Fibroblast of villous mesenchyme (primary cell): Measurements from ENCODE around the gene MAPKAPK5. TPM values are rescaled to one million over a fixed set of nuclear protein-coding genes. Genes with fewer than 3 reads are reported as not detected.
"Not testable (repeated sequence)": the region's sequence is repeated elsewhere in the genome, so short reads cannot be mapped to it uniquely, and the experiment has no call there.

Source experiments
- DNase-seq: peaks from one replicate; pipeline ENCODE4 v3.0.0-alpha.2; 2010; ENCODE audit warnings: low read depth
- H3K4me3 ChIP-seq: 2 replicates; pipeline ENCODE4 v1.5.1; 2011; ENCODE audit warnings: low read depth, mild to moderate bottlenecking, low read length
- total RNA-seq: library from RNA; depleted of rRNA; stranded (reverse); fragments of >200 nt; gene quantifications from 2 replicates; pipeline ENCODE4 v1.2.3, GENCODE V29; 2012
- TF ChIP-seq, protein P1 (sequence below): IDR thresholded peaks from 2 replicates; pipeline ENCODE4 v1.5.1; 2012; ENCODE audit warnings: low read depth, mild to moderate bottlenecking, low read length; ENCODE audit not compliant: insufficient read depth

Gene MAPKAPK5
- total RNA-seq, 1 donor: 32.4 TPM

DNA sequence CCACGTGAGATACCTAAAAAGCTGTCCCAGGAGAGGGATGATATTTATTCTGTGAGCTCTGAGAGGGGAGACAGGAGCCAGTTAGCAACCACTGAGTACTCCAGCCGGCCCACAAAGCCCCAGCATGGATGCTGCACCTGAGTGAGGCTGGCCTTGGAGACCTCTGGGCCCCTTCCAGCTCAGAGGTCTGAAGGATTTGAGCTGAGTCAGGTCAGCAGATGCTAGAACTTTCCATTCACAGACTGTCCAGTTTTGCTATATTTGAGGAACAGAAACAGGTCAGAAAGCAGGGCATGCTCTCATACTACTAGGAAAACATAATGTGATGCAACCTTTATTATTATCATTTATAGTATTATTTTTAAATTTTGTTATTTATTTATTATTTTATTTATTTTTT is 15.0 kb upstream of the MAPKAPK5 start:
- no peak for DNase-seq
- no peak overlapping the region for H3K4me3 ChIP-seq
- TF ChIP-seq, protein P1, sequence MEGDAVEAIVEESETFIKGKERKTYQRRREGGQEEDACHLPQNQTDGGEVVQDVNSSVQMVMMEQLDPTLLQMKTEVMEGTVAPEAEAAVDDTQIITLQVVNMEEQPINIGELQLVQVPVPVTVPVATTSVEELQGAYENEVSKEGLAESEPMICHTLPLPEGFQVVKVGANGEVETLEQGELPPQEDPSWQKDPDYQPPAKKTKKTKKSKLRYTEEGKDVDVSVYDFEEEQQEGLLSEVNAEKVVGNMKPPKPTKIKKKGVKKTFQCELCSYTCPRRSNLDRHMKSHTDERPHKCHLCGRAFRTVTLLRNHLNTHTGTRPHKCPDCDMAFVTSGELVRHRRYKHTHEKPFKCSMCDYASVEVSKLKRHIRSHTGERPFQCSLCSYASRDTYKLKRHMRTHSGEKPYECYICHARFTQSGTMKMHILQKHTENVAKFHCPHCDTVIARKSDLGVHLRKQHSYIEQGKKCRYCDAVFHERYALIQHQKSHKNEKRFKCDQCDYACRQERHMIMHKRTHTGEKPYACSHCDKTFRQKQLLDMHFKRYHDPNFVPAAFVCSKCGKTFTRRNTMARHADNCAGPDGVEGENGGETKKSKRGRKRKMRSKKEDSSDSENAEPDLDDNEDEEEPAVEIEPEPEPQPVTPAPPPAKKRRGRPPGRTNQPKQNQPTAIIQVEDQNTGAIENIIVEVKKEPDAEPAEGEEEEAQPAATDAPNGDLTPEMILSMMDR: no peak

DNA sequence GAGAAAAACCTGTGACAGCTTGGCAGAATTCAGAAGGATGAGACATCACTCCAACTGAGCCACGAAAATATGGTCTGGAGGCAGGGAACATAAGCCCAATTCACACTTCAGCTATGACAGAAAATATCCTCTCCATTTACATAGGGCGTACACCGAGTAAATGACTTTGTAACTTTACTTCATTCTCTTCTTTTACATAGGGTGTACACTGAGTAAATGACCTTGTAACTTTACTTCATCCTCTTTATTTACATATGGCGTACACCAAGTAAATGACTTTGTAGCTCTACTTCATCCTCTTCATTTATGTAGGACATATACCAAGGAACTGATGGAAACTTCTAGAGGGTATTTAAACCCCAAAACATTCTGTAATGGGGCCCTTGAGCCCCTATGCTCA is 14.1 kb upstream of the MAPKAPK5 start:
- DNase-seq: no peak
- TF ChIP-seq, protein P1: no peak
- H3K4me3 ChIP-seq: no peak overlapping the region

DNA sequence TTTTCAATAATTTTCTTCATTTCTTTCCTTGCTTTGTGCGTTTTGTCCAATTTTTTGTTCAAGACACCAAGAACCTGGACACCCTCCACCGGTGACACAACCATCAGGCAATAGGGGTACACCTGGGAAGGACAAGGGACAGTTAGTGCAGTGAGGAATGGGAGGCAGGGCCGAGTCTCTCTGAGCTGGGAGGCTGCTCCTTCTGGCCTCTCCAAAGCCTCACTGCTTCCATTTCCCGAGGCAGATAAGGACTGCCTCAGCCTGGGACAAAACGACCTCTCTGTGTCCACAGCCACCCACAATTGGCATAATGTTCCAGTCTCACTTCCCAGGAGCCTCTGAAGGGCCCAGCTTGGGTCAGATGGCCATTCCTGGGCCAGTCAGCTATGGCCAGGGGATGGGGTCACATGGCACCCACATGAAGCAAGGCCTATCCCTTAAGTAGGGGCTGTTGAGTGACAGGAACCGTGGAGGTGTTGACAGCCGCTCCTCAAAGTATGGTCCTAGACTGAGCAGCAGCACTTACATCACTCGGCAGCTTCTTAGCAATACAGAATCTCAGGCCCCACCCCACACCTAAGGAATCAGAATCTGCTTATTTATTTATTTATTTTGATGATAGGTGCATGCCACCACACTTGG is 13.6 kb upstream of the MAPKAPK5 start:
- H3K4me3 ChIP-seq: no peak overlapping the region
- DNase-seq: no peak
- TF ChIP-seq, protein P1: no peak

DNA sequence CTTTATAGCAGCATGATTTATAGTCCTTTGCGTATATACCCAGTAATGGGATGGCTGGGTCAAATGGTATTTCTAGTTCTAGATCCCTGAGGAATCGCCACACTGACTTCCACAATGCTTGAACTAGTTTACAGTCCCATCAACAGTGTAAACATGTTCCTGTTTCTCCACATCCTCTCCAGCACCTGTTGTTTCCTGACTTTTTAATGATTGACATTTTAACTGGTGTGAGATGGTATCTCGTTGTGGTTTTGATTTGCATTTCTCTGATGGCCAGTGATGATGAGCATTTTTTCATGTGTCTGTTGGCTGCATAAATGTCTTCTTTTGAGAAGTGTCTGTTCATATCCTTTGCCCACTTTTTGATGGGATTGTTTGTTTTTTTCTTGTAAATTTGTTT is 12.4 kb upstream of the MAPKAPK5 start:
- not testable (repeated sequence) for DNase-seq

DNA sequence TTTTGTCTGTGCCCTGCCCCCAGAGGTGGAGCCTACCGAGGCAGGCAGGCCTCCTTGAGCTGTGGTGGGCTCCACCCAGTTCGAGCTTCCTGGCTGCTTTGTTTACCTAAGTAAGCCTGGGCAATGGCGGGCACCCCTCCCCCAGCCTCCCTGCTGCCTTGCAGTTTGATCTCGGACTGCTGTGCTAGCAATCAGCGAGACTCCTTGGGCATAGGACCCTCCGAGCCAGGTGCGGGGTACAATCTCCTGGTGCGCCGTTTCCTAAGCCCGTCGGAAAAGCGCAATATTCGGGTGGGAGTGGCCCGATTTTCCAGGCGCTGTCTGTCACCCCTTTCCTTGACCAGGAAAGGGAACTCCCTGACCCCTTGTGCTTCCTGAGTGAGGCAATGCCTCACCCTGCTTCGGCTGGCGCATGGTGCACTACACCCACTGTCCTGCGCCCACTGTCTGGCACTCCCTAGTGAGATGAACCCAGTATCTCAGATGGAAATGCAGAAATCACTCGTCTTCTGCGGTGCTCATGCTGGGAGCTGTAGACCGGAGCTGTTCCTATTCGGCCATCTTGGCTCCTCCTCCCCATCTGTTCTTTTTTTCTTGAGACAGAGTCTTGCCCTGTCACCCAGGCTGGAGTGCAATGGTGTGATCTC is 7.2 kb upstream of the MAPKAPK5 start:
- not testable (repeated sequence) for H3K4me3 ChIP-seq, DNase-seq

More for the DNA sequence above, 12.4 kb upstream of the MAPKAPK5 start:
- not testable (repeated sequence) for H3K4me3 ChIP-seq

DNA sequence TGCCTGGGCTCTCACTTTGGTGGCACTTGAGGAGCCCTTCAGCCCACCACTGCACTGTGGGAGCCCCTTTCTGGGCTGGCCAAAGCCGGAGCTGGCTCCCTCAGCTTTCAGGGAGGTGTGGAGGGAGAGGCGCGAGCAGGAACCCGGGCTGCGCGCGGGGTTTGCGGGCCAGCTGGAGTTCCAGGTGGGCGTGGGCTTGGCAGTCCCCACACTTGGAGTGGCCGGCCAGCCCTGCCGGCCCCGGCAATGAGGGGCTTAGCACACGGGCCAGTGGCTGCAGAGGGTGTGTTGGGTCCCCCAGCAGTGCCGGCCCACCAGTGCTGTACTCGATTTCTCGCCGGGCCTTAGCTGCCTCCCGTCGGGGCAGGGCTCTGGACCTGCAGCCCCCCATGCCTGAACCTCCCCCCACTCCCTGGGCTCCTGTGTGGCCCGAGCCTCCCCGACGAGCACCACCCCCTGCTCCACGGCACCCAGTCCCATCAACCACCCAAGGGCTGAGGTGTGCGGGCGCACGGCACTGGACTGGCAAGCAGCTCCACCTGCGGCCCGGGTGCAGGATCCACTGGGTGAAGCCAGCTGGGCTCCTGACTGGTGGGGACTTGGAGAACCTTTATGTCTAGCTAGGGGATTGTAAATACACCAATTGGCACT is 6.4 kb upstream of the MAPKAPK5 start:
- not testable (repeated sequence) for DNase-seq, H3K4me3 ChIP-seq

DNA sequence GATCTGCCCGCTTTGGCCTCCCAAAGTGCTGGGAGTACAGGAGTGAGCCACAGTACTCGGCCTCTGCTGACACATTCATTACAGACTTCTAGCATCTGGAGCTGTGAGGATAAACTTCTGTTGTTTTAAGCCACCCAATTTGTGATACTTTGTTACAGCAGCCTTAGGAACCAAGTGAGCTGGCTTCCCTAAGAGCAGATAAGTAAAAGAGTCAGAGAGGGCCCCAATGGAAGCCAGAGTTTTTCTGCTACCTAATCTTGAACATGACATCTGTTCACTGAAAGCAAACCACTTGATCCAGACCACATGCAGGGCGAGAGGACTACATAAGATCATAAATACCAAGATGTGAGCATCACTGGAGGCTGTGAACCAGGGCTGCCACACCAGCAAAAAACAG is 3.7 kb upstream of the MAPKAPK5 start:
- TF ChIP-seq, protein P1: no peak
- no peak overlapping the region for H3K4me3 ChIP-seq
- peak; percentile 34 for DNase-seq

DNA sequence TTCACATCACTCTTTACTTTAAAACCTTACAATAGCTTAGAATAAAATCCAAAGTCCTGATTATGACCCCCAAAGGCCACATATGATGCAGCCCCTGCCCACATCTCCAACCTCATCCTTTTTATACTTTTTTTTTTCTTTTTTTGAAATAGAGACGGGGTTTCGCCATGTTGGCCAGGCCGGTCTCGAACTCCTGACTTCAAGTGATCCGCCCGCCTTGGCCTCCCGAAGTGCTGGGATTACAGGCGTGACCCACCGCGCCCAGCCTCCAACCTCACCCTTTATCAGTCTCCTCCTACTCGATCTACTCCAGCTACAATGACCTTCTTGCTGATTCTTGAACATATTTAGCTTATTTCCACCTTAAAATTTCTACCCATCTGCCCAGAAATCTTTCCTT is 1.2 kb upstream of the MAPKAPK5 start:
- no peak for DNase-seq
- peak overlapping the region; percentile 90 for H3K4me3 ChIP-seq
- TF ChIP-seq, protein P1: no peak
